PC-9 (cell line): ENCODE data around the gene FAM184A. TPM values are rescaled to one million over a fixed set of nuclear protein-coding genes. Genes with fewer than 3 reads are reported as not detected.

ENCODE experiments used
- BruUV-seq: library from RNA; stranded (reverse); fragments of 400-500 nt; replicated peaks from 2 replicates; lab custom pipeline; 2021; lab: Mats Ljungman, UMichigan
- CTCF ChIA-PET: fragments of 300-600 bp; sonication (Branson Sonifier 250); formaldehyde crosslinking; loops from one replicate; lab custom pipeline; 2022; ENCODE audit warnings: antibody characterized with exemption; lab: Charles Lee
- POLR2A ChIA-PET: fragments of 300-600 bp; sonication (Branson Sonifier 250); formaldehyde crosslinking; loops from one replicate; lab custom pipeline; 2022; ENCODE audit warnings: antibody characterized with exemption; ENCODE audit not compliant: unreplicated experiment; lab: Charles Lee
- DNase-seq, 2 experiments: peaks; one replicate each; pipeline versions ENCODE4 v3.0.0 to v3.0.0-alpha.2; 2015 to 2022; ENCODE audit warnings: mixed read lengths in 1 of 2
- H2AFZ ChIP-seq: fragments of 200-600 bp; sonication (generic); 2 replicates; pipeline ENCODE4 v1.8.1; 2017; ENCODE audit warnings: antibody characterized with exemption
- H3F3A ChIP-seq: fragments of 200-600 bp; sonication (generic); 2 replicates; pipeline ENCODE4 v1.8.1; 2017; ENCODE audit warnings: antibody characterized with exemption, mild to moderate bottlenecking, low read depth; ENCODE audit not compliant: insufficient read depth
- H3K27ac ChIP-seq: fragments of 200-600 bp; sonication (generic); 2 replicates; pipeline ENCODE4 v1.6.1; 2016; ENCODE audit warnings: mixed run types
- H3K27me3 ChIP-seq: fragments of 200-600 bp; sonication (generic); 2 replicates; pipeline ENCODE4 v1.6.1; 2016; ENCODE audit warnings: low read depth, mixed run types; ENCODE audit not compliant: insufficient read depth
- H3K36me3 ChIP-seq: fragments of 200-600 bp; sonication (generic); 2 replicates; pipeline ENCODE4 v1.6.1; 2016; ENCODE audit warnings: low read depth, mixed run types
- H3K4me1 ChIP-seq: fragments of 200-600 bp; sonication (generic); replicated peaks from 2 replicates; pipeline ENCODE4 v1.6.1; 2016; ENCODE audit warnings: mixed run types; ENCODE audit not compliant: insufficient read depth
- H3K4me2 ChIP-seq: fragments of 200-600 bp; sonication (generic); 2 replicates; pipeline ENCODE4 v1.6.1; 2017; ENCODE audit warnings: mixed run types
- H3K4me3 ChIP-seq: fragments of 200-600 bp; sonication (generic); 2 replicates; pipeline ENCODE4 v1.6.1; 2016; ENCODE audit warnings: mixed run types
- H3K79me2 ChIP-seq: fragments of 200-600 bp; sonication (generic); 2 replicates; pipeline ENCODE4 v1.6.1; 2017; ENCODE audit warnings: low read depth, mixed run types
- H3K9me2 ChIP-seq: fragments of 200-600 bp; sonication (generic); 2 replicates; pipeline ENCODE4 v1.8.1; 2017; ENCODE audit warnings: mild to moderate bottlenecking; ENCODE audit not compliant: insufficient read depth
- H3K9me3 ChIP-seq: fragments of 200-600 bp; sonication (generic); 2 replicates; pipeline ENCODE4 v1.8.1; 2016; ENCODE audit warnings: low read depth; ENCODE audit not compliant: insufficient read depth
- H4K20me1 ChIP-seq: fragments of 200-600 bp; sonication (generic); 2 replicates; pipeline ENCODE4 v1.8.1; 2017; ENCODE audit not compliant: insufficient read depth
- EZH2 ChIP-seq: fragments of 200-600 bp; sonication (generic); IDR thresholded peaks from 2 replicates; pipeline ENCODE4 v1.8.0; 2017; ENCODE audit warnings: antibody characterized with exemption, low read depth
- intact Hi-C: fragments of 100-400 bp; cut with micrococcal nuclease; formaldehyde crosslinking; loops from one replicate; pipeline ENCODE4 v1.10.0; 2022; ENCODE audit not compliant: unreplicated experiment
- total RNA-seq: library from RNA; stranded (reverse); gene quantifications from 2 replicates; pipeline ENCODE4 v1.2.3, GENCODE V29; 2021
- TF ChIP-seq, protein P1 (sequence below): fragments of 200-600 bp; sonication (generic); conservative IDR thresholded peaks from 2 replicates; pipeline ENCODE4 v1.6.1; 2017; ENCODE audit warnings: mixed run types, antibody characterized with exemption, mild to moderate bottlenecking, moderate library complexity

The FAM184A gene
- total RNA-seq, 1 experiment from 2014 or later = 0.85 TPM

DNA sequence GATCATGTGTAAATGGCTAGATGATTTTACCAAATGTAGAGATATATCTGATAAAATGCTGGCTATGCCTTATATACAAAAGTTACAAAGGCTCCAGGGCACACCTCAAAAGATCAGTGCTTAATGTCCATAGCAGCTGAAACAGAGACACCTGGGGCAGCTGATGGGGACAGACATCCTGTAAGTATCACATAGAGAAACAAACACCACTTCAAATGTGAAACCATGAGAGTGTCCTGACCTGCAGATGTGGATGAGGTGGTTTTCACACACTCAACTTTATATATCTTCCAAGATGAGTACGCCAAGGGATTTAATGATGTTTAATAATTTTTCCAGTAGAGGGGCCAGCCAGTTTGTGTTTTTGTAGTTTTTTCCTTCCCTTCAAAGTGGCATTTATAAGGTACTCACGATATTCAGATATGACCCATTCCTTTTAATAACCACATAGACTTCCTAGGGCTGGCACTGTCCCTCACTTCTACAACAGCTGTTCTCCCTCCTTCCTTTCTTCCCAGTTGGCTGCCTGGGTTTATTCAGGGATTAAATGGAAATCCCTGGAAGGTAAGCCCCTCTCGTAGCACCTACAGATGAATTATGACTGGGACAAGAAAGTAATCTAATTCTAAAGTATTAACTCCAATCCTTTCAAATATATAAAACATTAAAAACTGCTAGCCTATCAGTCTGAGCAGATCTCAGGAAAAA, 93.2 kb downstream of the FAM184A start:
- H3K36me3 ChIP-seq = no peaks in the 10 kb centered on the region
- no peak overlapping the region for H3K4me2 ChIP-seq
- H3K9me3 ChIP-seq = no peaks in the 10 kb centered on the region
- intact Hi-C loops = no loop called here
- no peaks in the 10 kb centered on the region for H3K27me3 ChIP-seq
- H3K4me3 ChIP-seq = no peak overlapping the region
- CTCF ChIA-PET = no interaction called here
- no peak overlapping the region for H3K27ac ChIP-seq
- no peaks in the 10 kb centered on the region for H3K9me2 ChIP-seq
- no peaks in the 10 kb centered on the region for H3K79me2 ChIP-seq
- no peak for TF ChIP-seq EZH2
- TF ChIP-seq, protein P1, sequence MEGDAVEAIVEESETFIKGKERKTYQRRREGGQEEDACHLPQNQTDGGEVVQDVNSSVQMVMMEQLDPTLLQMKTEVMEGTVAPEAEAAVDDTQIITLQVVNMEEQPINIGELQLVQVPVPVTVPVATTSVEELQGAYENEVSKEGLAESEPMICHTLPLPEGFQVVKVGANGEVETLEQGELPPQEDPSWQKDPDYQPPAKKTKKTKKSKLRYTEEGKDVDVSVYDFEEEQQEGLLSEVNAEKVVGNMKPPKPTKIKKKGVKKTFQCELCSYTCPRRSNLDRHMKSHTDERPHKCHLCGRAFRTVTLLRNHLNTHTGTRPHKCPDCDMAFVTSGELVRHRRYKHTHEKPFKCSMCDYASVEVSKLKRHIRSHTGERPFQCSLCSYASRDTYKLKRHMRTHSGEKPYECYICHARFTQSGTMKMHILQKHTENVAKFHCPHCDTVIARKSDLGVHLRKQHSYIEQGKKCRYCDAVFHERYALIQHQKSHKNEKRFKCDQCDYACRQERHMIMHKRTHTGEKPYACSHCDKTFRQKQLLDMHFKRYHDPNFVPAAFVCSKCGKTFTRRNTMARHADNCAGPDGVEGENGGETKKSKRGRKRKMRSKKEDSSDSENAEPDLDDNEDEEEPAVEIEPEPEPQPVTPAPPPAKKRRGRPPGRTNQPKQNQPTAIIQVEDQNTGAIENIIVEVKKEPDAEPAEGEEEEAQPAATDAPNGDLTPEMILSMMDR = no peak
- H4K20me1 ChIP-seq = no peaks in the 10 kb centered on the region
- DNase-seq = no peak
- POLR2A ChIA-PET = no interaction called here
- no peaks in the 10 kb centered on the region for H3K4me1 ChIP-seq
- H3F3A ChIP-seq = no peaks in the 10 kb centered on the region
- BruUV-seq = no TSS peak
- H2AFZ ChIP-seq = no peak overlapping the region

DNA sequence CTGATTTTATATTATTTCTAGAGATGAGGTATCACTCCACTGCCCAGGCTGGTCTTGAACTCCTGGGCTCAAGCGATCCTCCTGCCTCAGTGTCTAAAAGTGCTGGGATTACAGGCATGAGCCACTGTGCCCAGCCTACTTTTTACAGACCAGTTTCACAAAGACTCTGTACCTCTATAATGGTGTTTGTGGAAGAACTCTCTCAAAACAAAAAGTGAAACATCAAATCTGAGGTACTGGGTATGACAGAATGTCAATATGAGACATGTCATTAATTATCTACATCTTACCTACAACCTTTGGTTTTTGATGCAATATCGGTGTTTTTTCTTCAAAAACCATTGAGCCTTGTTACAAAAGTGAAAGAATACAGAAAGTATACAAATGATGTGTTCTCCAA, 94.1 kb downstream of the FAM184A start:
- no peaks in the 10 kb centered on the region for H3K79me2 ChIP-seq
- no peak for DNase-seq
- no peak overlapping the region for H3K4me3 ChIP-seq
- ChIA-PET CTCF (no interaction called here), POLR2A (no interaction called here)
- H3K4me1 ChIP-seq = no peaks in the 10 kb centered on the region
- H3F3A ChIP-seq = no peaks in the 10 kb centered on the region
- H4K20me1 ChIP-seq = no peaks in the 10 kb centered on the region
- no peaks in the 10 kb centered on the region for H3K36me3 ChIP-seq
- BruUV-seq = no TSS peak
- intact Hi-C loops = no loop called here
- H3K27me3 ChIP-seq = no peaks in the 10 kb centered on the region
- no peaks in the 10 kb centered on the region for H3K9me3 ChIP-seq
- no peak for TF ChIP-seq EZH2
- TF ChIP-seq, protein P1 = no peak
- no peaks in the 10 kb centered on the region for H3K9me2 ChIP-seq
- no peak overlapping the region for H3K27ac ChIP-seq
- H3K4me2 ChIP-seq = no peak overlapping the region
- no peak overlapping the region for H2AFZ ChIP-seq

DNA sequence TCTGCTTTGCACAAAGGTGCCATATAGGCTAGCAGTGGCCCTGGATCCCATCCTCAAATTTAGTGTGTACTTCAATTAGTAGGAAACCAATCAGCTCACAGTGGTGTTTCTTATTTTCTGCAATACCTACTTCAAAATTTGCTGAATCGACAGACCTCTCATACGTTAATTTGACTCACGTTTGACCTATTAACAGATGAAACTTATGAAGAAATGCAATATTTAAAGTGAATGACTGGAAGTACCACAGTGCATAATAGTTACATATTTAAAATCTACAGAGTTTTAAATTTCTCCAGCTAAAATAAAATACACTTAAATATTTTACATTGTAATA, 95.9 kb downstream of the FAM184A start:
- POLR2A ChIA-PET = no interaction called here
- BruUV-seq = no TSS peak

More for the DNA sequence above, 95.9 kb downstream of the FAM184A start:
- Histone ChIP-seq H3K27ac (no peak overlapping the region), H3F3A (no peaks in the 10 kb centered on the region), H3K4me1 (no peaks in the 10 kb centered on the region), H3K9me2 (no peaks in the 10 kb centered on the region), H3K79me2 (no peaks in the 10 kb centered on the region), H3K4me2 (no peak overlapping the region), H4K20me1 (no peaks in the 10 kb centered on the region), H2AFZ (no peak overlapping the region), H3K27me3 (no peaks in the 10 kb centered on the region), H3K9me3 (no peaks in the 10 kb centered on the region), H3K4me3 (no peak overlapping the region), H3K36me3 (no peaks in the 10 kb centered on the region)
- TF ChIP-seq, protein P1 = no peak
- TF ChIP-seq EZH2 = no peak
- intact Hi-C loops = no loop called here
- CTCF ChIA-PET = no interaction called here
- DNase-seq = no peak
